Measurements from ENCODE around the gene ITGB8.

DNA sequence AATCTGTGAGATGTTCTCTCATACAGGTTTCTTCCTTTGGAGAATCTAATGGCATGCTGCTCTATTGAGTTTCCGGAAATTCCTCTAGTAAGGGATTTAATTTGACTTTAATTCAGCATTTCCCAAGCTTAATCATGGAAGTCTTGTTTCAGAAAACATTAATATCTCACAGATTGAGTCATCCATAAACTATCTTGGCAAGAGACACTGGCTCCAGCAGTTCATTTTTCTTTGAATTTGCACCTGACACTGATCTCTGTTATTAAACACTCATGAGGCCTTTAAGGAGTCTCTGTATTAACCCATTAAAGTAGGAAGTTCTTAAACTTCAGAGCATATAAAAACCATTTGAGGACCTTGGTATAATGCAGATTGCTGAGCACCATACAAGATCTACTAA, 3.6 kb upstream of the ITGB8 start:
- TF ChIP-seq ELF4 (CRISPR knock-in tag; IDR thresholded peaks at IDR 0.05; ENCODE audit: low read depth): no peak
- TF ChIP-seq JUN (CRISPR knock-in tag; IDR thresholded peaks at IDR 0.05): no peak
- TF ChIP-seq, protein P1, sequence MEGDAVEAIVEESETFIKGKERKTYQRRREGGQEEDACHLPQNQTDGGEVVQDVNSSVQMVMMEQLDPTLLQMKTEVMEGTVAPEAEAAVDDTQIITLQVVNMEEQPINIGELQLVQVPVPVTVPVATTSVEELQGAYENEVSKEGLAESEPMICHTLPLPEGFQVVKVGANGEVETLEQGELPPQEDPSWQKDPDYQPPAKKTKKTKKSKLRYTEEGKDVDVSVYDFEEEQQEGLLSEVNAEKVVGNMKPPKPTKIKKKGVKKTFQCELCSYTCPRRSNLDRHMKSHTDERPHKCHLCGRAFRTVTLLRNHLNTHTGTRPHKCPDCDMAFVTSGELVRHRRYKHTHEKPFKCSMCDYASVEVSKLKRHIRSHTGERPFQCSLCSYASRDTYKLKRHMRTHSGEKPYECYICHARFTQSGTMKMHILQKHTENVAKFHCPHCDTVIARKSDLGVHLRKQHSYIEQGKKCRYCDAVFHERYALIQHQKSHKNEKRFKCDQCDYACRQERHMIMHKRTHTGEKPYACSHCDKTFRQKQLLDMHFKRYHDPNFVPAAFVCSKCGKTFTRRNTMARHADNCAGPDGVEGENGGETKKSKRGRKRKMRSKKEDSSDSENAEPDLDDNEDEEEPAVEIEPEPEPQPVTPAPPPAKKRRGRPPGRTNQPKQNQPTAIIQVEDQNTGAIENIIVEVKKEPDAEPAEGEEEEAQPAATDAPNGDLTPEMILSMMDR (IDR thresholded peaks at IDR 0.05): no peak
- TF ChIP-seq NFYB (CRISPR knock-in tag; conservative IDR thresholded peaks at IDR 0.05; ENCODE audit: low read depth): no peak
- no peak for TF ChIP-seq TP53 (CRISPR knock-in tag; IDR thresholded peaks at IDR 0.05)
- TF ChIP-seq, protein P2, sequence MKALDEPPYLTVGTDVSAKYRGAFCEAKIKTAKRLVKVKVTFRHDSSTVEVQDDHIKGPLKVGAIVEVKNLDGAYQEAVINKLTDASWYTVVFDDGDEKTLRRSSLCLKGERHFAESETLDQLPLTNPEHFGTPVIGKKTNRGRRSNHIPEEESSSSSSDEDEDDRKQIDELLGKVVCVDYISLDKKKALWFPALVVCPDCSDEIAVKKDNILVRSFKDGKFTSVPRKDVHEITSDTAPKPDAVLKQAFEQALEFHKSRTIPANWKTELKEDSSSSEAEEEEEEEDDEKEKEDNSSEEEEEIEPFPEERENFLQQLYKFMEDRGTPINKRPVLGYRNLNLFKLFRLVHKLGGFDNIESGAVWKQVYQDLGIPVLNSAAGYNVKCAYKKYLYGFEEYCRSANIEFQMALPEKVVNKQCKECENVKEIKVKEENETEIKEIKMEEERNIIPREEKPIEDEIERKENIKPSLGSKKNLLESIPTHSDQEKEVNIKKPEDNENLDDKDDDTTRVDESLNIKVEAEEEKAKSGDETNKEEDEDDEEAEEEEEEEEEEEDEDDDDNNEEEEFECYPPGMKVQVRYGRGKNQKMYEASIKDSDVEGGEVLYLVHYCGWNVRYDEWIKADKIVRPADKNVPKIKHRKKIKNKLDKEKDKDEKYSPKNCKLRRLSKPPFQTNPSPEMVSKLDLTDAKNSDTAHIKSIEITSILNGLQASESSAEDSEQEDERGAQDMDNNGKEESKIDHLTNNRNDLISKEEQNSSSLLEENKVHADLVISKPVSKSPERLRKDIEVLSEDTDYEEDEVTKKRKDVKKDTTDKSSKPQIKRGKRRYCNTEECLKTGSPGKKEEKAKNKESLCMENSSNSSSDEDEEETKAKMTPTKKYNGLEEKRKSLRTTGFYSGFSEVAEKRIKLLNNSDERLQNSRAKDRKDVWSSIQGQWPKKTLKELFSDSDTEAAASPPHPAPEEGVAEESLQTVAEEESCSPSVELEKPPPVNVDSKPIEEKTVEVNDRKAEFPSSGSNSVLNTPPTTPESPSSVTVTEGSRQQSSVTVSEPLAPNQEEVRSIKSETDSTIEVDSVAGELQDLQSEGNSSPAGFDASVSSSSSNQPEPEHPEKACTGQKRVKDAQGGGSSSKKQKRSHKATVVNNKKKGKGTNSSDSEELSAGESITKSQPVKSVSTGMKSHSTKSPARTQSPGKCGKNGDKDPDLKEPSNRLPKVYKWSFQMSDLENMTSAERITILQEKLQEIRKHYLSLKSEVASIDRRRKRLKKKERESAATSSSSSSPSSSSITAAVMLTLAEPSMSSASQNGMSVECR (CRISPR knock-in tag; IDR thresholded peaks at IDR 0.05; ENCODE audit: borderline replicate concordance): no peak
- no peak for TF ChIP-seq USF1 (CRISPR knock-in tag; IDR thresholded peaks at IDR 0.05)
- TF ChIP-seq ZNF512 (CRISPR knock-in tag; IDR thresholded peaks at IDR 0.05; ENCODE audit: borderline replicate concordance): no peak
- TF ChIP-seq, protein P3, sequence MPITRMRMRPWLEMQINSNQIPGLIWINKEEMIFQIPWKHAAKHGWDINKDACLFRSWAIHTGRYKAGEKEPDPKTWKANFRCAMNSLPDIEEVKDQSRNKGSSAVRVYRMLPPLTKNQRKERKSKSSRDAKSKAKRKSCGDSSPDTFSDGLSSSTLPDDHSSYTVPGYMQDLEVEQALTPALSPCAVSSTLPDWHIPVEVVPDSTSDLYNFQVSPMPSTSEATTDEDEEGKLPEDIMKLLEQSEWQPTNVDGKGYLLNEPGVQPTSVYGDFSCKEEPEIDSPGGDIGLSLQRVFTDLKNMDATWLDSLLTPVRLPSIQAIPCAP (CRISPR knock-in tag; IDR thresholded peaks at IDR 0.05): no peak
- TF ChIP-seq, protein P4, sequence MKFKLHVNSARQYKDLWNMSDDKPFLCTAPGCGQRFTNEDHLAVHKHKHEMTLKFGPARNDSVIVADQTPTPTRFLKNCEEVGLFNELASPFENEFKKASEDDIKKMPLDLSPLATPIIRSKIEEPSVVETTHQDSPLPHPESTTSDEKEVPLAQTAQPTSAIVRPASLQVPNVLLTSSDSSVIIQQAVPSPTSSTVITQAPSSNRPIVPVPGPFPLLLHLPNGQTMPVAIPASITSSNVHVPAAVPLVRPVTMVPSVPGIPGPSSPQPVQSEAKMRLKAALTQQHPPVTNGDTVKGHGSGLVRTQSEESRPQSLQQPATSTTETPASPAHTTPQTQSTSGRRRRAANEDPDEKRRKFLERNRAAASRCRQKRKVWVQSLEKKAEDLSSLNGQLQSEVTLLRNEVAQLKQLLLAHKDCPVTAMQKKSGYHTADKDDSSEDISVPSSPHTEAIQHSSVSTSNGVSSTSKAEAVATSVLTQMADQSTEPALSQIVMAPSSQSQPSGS (CRISPR knock-in tag; IDR thresholded peaks at IDR 0.05; ENCODE audit: borderline replicate concordance, low read depth): no peak
- no peak for TF ChIP-seq CREM (CRISPR knock-in tag; IDR thresholded peaks at IDR 0.05)
- no peak for TF ChIP-seq ATF3 (CRISPR knock-in tag; conservative IDR thresholded peaks at IDR 0.05)
- TF ChIP-seq TEAD1 (CRISPR knock-in tag; IDR thresholded peaks at IDR 0.05): no peak
- TF ChIP-seq ZNF232 (CRISPR knock-in tag; IDR thresholded peaks at IDR 0.05): no peak
